ENCODE results near the gene PSTPIP1. TPM values are rescaled to one million over a fixed set of nuclear protein-coding genes. Genes with fewer than 3 reads are reported as not detected.

The PSTPIP1 gene
- total and polyA plus RNA-seq, 9 of the 15 experiments (the other 6 are each of a cell fraction or from before 2014, with no cell fraction given) = not detected

- TF ChIP-seq, protein P1, sequence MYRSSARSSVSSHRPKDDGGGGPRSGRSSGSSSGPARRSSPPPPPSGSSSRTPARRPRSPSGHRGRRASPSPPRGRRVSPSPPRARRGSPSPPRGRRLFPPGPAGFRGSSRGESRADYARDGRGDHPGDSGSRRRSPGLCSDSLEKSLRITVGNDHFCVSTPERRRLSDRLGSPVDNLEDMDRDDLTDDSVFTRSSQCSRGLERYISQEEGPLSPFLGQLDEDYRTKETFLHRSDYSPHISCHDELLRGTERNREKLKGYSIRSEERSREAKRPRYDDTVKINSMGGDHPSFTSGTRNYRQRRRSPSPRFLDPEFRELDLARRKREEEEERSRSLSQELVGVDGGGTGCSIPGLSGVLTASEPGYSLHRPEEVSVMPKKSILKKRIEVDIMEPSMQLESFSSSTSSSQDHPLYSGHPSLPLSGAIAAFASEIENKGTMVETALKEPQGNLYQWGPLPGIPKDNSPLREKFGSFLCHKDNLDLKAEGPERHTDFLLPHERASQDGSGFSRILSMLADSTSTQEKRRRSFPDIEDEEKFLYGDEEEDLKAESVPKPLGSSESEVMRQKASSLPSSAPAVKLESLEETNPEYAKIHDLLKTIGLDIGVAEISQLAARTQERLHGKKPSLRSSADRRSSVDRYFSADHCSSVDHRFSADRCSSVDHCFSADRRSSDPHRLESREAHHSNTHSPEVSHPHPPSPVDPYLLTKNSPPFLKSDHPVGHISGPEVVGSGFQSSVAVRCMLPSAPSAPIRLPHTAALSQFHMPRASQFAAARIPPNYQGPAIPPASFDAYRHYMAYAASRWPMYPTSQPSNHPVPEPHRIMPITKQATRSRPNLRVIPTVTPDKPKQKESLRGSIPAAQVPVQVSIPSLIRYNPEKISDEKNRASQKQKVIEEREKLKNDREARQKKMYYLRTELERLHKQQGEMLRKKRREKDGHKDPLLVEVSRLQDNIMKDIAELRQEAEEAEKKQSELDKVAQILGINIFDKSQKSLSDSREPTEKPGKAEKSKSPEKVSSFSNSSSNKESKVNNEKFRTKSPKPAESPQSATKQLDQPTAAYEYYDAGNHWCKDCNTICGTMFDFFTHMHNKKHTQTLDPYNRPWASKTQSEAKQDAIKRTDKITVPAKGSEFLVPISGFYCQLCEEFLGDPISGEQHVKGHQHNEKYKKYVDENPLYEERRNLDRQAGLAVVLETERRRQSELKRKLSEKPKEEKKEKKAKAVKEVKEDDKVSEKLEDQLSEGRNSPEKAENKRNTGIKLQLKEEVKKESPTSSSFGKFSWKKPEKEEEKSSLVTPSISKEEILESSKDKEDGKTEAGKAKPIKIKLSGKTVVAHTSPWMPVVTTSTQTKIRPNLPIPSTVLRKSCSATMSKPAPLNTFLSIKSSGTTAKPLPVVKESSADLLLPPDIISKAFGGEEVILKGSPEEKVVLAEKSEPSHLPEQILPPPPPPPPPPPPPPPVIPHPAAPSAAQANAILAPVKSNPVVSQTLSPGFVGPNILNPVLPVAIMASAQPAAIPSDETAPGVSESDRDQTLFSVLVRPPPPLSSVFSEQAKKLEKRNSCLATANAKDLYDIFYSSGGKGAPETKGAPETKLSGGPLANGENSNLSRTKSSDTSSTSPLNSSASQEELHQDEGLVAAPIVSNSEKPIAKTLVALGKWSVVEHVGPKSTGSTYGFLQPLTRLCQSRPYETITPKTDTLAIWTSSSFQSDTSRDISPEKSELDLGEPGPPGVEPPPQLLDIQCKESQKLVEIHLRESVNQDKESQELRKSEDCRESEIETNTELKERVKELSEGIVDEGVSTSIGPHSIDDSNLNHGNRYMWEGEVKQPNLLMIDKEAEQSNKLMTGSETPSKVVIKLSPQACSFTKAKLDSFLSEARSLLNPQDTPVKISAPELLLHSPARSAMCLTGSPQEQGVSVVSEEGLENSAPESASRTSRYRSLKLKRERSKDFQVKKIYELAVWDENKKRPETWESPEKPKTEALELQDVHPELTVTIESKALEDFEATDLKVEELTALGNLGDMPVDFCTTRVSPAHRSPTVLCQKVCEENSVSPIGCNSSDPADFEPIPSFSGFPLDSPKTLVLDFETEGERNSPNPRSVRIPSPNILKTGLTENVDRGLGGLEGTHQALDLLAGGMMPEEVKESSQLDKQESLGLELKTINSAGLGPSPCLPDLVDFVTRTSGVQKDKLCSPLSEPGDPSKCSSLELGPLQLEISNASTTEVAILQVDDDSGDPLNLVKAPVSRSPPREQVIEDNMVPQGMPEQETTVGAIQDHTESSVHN (IDR thresholded peaks at IDR 0.05; ENCODE audit: borderline replicate concordance in 1 of 2, low read depth in 1 of 2) = no peak
- TF ChIP-seq, protein P2, sequence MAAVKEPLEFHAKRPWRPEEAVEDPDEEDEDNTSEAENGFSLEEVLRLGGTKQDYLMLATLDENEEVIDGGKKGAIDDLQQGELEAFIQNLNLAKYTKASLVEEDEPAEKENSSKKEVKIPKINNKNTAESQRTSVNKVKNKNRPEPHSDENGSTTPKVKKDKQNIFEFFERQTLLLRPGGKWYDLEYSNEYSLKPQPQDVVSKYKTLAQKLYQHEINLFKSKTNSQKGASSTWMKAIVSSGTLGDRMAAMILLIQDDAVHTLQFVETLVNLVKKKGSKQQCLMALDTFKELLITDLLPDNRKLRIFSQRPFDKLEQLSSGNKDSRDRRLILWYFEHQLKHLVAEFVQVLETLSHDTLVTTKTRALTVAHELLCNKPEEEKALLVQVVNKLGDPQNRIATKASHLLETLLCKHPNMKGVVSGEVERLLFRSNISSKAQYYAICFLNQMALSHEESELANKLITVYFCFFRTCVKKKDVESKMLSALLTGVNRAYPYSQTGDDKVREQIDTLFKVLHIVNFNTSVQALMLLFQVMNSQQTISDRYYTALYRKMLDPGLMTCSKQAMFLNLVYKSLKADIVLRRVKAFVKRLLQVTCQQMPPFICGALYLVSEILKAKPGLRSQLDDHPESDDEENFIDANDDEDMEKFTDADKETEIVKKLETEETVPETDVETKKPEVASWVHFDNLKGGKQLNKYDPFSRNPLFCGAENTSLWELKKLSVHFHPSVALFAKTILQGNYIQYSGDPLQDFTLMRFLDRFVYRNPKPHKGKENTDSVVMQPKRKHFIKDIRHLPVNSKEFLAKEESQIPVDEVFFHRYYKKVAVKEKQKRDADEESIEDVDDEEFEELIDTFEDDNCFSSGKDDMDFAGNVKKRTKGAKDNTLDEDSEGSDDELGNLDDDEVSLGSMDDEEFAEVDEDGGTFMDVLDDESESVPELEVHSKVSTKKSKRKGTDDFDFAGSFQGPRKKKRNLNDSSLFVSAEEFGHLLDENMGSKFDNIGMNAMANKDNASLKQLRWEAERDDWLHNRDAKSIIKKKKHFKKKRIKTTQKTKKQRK (IDR thresholded peaks at IDR 0.05; ENCODE audit: borderline replicate concordance, low read depth, low read length) = no peak
- TF ChIP-seq ZBED1 (IDR thresholded peaks at IDR 0.05) (no peak), ZNF407 (IDR thresholded peaks at IDR 0.05; ENCODE audit: low read depth) (no peak), RBM39 (optimal IDR thresholded peaks at IDR 0.05; ENCODE audit: low read depth, low read length) (no peak), HNRNPL (IDR thresholded peaks at IDR 0.05; ENCODE audit: low read depth, low read length) (no peak)
These were observed 88.6 kb downstream of the PSTPIP1 start (continued) for GRCh38 chr15:77083381-77084160.

Data from K562 (cell line).